Peyer's patch (tissue), 4 donors: ENCODE measurements around the gene MLH3. TPM values are rescaled to one million over a fixed set of nuclear protein-coding genes. Genes with fewer than 3 reads are reported as not detected.

ENCODE experiments used
- DNase-seq, 3 donors: peaks; one replicate each; pipeline ENCODE4 v3.0.0-alpha.2; 2017 to 2019
- H3K27ac ChIP-seq, 4 donors: fragments of 200-600 bp; sonication (generic); one replicate each; pipeline ENCODE4 v1.5.1; 2016 to 2019
- H3K27me3 ChIP-seq, 2 donors: fragments of 200-600 bp; sonication (generic); one replicate each; pipeline ENCODE4 v1.5.1; 2019
- H3K36me3 ChIP-seq, 3 donors: fragments of 200-600 bp; sonication (generic); one replicate each; pipeline ENCODE4 v1.5.1; 2016 to 2019
- H3K4me1 ChIP-seq, 4 donors: fragments of 200-600 bp; sonication (generic); one replicate each; pipeline ENCODE4 v1.5.1; 2016 to 2019
- H3K4me3 ChIP-seq, 4 donors: fragments of 200-600 bp; sonication (generic); 1 replicate in 3 of 4; 2 replicates in 1 of 4; pipeline ENCODE4 v1.5.1; 2016 to 2019; ENCODE audit warnings: mild to moderate bottlenecking in 1 of 4
- H3K9me3 ChIP-seq, 4 donors: fragments of 200-600 bp; sonication (generic); one replicate each; pipeline ENCODE4 v1.5.1; 2016 to 2019; ENCODE audit warnings: mild to moderate bottlenecking in 1 of 4
- POLR2A ChIP-seq, 2 donors: fragments of 450-650 bp; IDR thresholded peaks; one replicate each; pipeline ENCODE4 v1.5.1; 2017; ENCODE audit warnings: antibody characterized with exemption in 2 of 2, mild to moderate bottlenecking in 2 of 2, moderate library complexity in 2 of 2
- total RNA-seq, 4 donors: library from RNA; depleted of rRNA; stranded (reverse); fragments of >200 nt; gene quantifications; one replicate each; pipeline ENCODE4 v1.1.0, GENCODE V29; 2016
- TF ChIP-seq, protein P1 (sequence below), 6 experiments: fragments of 450-650 bp in 4 of 6; fragments of 200-600 bp in 2 of 6; sonication (generic) in 1 of 6; IDR thresholded peaks; one replicate each; pipeline ENCODE4 v1.5.1; 2017 to 2019; ENCODE audit warnings: antibody characterized with exemption in 6 of 6, mild to moderate bottlenecking in 3 of 6, moderate library complexity in 1 of 6

Gene MLH3
- 10 to 100 TPM; 40.6 to 57.0 (median 48.5) TPM for total RNA-seq

DNA sequence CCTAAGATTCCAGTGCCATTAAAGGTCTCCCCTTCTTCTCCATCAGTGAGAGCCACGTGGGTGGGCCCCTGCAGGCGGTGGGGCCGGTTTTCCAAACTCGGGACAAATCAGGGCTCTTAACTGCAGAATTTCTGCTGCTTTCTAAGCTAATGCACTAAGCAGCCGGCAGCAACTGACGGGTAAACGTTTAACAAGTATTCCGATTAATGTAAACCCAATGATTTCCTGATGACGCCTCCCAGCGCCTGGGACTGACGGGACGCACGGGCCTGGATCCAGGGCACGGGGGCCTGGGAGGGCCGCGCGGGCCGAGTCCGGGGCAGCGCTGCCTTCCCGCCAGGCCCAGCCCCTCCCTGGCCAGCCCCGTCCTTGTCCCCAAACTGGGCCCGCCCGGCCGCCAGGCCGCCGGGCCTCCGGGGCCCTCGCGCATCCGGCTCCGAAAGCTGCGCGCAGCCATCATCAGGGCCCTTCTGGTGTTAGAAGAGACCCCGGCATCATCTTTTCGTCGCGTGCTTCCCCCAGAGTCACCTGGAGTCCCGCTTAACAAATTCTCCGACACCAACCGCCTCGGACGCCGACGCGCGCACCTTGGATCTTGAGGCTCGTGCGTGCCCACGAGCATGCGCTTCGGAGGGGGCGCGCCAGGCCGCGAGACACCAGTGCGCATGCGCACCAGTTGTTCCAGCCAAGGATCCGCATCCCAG lies at the start of gene MLH3:
Gene MLH3 (minus strand): TSS at position 616 of the 704 bp plus-strand sequence. CDS start 1,812 bp downstream, outside the sequence.
- peaks cover 0 to 5% (median 0%) of the 10 kb centered on the region in 4 donors for H3K4me1 ChIP-seq
- peak; percentile 72 to 93 (median 91) for DNase-seq
- no peaks in the 10 kb centered on the region for H3K9me3 ChIP-seq
- peak within 1 kb of the TSS; percentile 47 to 81 (median 72) for H3K4me3 ChIP-seq
- no peaks in the 10 kb centered on the region for H3K27me3 ChIP-seq
- peak; percentile 71 to 79 for TF ChIP-seq POLR2A (IDR thresholded peaks at IDR 0.05)
- TF ChIP-seq, protein P1, sequence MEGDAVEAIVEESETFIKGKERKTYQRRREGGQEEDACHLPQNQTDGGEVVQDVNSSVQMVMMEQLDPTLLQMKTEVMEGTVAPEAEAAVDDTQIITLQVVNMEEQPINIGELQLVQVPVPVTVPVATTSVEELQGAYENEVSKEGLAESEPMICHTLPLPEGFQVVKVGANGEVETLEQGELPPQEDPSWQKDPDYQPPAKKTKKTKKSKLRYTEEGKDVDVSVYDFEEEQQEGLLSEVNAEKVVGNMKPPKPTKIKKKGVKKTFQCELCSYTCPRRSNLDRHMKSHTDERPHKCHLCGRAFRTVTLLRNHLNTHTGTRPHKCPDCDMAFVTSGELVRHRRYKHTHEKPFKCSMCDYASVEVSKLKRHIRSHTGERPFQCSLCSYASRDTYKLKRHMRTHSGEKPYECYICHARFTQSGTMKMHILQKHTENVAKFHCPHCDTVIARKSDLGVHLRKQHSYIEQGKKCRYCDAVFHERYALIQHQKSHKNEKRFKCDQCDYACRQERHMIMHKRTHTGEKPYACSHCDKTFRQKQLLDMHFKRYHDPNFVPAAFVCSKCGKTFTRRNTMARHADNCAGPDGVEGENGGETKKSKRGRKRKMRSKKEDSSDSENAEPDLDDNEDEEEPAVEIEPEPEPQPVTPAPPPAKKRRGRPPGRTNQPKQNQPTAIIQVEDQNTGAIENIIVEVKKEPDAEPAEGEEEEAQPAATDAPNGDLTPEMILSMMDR (IDR thresholded peaks at IDR 0.05): no peak
- H3K36me3 ChIP-seq: peaks cover 0 to 3% (median 0%) of the 10 kb centered on the region in 3 donors
- peak within 1 kb of the TSS; percentile 75 to 94 (median 87) for H3K27ac ChIP-seq

DNA sequence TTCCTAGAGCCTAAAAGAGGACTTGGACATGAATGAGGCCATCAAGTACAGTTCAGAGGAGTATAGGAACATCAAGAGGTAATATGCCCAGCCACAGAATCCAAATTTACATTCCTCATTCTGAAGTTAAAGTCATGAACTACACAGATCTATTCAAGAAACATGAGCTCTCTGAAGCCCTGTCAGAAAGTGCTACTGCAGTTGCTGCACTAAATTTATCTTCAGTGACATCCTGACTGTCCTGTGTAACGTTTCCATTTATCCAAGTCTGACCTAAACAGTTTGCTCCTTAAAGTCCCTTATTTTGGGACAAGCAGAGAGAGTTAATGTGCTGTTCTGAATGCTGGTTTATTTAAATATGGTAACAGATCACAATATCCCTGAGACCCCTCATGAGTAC lies 47.4 kb upstream of the MLH3 start:
- TF ChIP-seq, protein P1 (IDR thresholded peaks at IDR 0.05): no peak
- no peak for TF ChIP-seq POLR2A (IDR thresholded peaks at IDR 0.05)
- Histone ChIP-seq H3K27me3 (no peaks in the 10 kb centered on the region), H3K36me3 (peaks cover 0 to 86% (median 0%) of the 10 kb centered on the region in 3 donors), H3K4me1 (no peaks in the 10 kb centered on the region), H3K9me3 (no peaks in the 10 kb centered on the region), H3K4me3 (no peak overlapping the region), H3K27ac (peak overlapping the region in 1 of 4 donors; percentile 5)
- DNase-seq: no peak

DNA sequence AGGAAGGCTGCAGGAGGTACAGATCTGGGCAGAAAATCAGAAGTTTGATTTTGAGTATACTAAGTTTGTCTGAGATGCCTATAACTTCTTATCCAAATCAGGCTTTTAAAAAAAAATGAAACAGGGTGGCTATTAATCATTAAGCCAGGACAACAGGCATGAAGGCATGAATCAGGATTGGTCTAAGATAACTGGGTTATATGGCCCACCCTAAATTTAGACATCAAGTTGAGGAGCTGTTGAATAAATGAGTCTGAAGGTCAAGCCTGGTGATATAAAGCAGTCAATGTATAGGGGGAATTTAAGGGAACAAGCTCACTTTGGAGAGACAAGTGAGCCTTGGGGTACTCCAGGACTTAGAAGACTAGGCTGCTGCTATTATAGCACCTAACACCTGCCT lies 46.9 kb upstream of the MLH3 start:
- H3K4me1 ChIP-seq: no peaks in the 10 kb centered on the region
- TF ChIP-seq POLR2A (IDR thresholded peaks at IDR 0.05): no peak
- TF ChIP-seq, protein P1 (IDR thresholded peaks at IDR 0.05): no peak
- peak overlapping the region in 1 of 4 donors; percentile 5 for H3K27ac ChIP-seq
- H3K27me3 ChIP-seq: no peaks in the 10 kb centered on the region
- H3K4me3 ChIP-seq: no peak overlapping the region
- no peak for DNase-seq
- no peaks in the 10 kb centered on the region for H3K9me3 ChIP-seq
- peaks cover 0 to 88% (median 0%) of the 10 kb centered on the region in 3 donors for H3K36me3 ChIP-seq

DNA sequence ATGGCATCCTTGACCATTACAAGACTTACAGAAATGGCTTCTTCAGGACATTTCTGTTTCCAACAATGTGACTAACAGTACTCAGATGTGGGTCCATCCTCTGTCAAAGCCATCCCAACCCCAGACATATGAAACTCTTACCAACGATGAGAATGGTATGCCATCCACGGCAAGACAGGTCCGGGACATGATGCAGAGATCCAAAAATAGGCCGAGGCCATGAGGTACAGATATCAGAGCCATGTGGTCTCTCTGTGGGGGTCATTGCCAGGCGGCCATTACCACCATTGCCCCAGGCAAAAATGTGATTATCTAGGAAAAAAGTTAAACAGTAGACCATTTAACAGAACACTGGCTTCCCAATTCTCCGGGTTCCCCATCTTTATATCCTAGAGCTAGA lies 45.7 kb upstream of the MLH3 start:
- no peak for DNase-seq
- no peak overlapping the region for H3K27ac ChIP-seq
- H3K9me3 ChIP-seq: no peaks in the 10 kb centered on the region
- H3K27me3 ChIP-seq: no peaks in the 10 kb centered on the region
- TF ChIP-seq, protein P1 (IDR thresholded peaks at IDR 0.05): no peak
- TF ChIP-seq POLR2A (IDR thresholded peaks at IDR 0.05): no peak
- H3K36me3 ChIP-seq: peaks cover 0 to 94% (median 0%) of the 10 kb centered on the region in 3 donors
- H3K4me3 ChIP-seq: no peak overlapping the region
- no peaks in the 10 kb centered on the region for H3K4me1 ChIP-seq

DNA sequence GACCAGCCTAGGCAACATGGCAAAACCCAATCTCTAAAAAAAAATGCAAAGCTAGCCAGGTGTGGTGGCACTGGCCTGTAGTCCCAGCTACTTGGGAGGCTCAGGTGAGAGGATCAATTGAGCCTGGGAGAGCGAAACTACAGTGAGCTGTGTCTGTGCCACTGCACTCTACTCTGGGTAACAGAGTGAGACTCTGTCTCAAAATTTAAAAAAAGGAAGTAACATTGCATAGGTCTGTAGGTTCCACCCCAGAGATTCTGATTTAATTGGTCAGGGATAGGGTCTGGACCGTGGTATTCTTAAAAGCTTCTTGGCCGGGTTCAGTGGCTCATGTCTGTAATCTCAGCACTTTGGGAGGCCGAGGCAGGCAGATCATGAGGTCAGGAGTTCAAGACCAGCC lies 44.4 kb upstream of the MLH3 start:
- Histone ChIP-seq H3K4me1 (no peaks in the 10 kb centered on the region), H3K36me3 (peaks cover 0 to 95% (median 0%) of the 10 kb centered on the region in 3 donors)
- no peak for DNase-seq

More for the DNA sequence above, 44.4 kb upstream of the MLH3 start:
- Histone ChIP-seq H3K4me3 (no peak overlapping the region), H3K9me3 (no peaks in the 10 kb centered on the region), H3K27ac (no peak overlapping the region), H3K27me3 (no peaks in the 10 kb centered on the region)
- TF ChIP-seq POLR2A (IDR thresholded peaks at IDR 0.05): no peak
- TF ChIP-seq, protein P1 (IDR thresholded peaks at IDR 0.05): no peak
